ENCODE data around the gene GMPPB.

Gene GMPPB

DNA sequence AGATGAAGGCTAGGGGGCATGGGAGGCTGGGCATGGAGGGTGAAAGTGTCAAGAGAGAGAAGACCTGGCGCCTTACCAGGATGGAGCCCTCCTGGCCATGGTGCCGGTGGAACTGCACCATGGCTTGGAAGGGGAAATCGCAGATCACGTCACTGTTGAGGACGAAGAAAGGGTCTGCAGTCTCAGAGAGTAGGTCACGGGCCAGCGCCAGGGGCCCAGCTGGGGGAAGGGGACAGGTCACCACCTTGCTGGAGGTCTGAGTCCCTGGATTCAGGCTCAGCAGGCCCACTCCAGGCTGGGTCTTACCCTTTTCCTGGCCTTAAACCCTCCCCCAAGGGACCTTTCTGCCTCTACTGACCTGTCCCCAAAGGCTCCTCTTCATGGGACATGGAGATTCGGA, 855 bp downstream of the GMPPB start:
- H3K4me1 ChIP-seq: peaks cover 0 to 45% (median 37%) of the 10 kb centered on the region in 4 donors
- H3K9me3 ChIP-seq: no peaks in the 10 kb centered on the region
- H3K36me3 ChIP-seq: peaks cover 18 to 52% (median 43%) of the 10 kb centered on the region in 3 donors
- TF ChIP-seq, protein P1, sequence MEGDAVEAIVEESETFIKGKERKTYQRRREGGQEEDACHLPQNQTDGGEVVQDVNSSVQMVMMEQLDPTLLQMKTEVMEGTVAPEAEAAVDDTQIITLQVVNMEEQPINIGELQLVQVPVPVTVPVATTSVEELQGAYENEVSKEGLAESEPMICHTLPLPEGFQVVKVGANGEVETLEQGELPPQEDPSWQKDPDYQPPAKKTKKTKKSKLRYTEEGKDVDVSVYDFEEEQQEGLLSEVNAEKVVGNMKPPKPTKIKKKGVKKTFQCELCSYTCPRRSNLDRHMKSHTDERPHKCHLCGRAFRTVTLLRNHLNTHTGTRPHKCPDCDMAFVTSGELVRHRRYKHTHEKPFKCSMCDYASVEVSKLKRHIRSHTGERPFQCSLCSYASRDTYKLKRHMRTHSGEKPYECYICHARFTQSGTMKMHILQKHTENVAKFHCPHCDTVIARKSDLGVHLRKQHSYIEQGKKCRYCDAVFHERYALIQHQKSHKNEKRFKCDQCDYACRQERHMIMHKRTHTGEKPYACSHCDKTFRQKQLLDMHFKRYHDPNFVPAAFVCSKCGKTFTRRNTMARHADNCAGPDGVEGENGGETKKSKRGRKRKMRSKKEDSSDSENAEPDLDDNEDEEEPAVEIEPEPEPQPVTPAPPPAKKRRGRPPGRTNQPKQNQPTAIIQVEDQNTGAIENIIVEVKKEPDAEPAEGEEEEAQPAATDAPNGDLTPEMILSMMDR (IDR thresholded peaks at IDR 0.05): no peak
- peak in 1 of 2 donors; percentile 65 for DNase-seq
- no peaks in the 10 kb centered on the region for H3K27me3 ChIP-seq
- intact Hi-C loops (cut with DNase I; ENCODE audit: low total_unique reads): loop anchor here (10.0 kb wide), 1 partner anchor 62 kb away; the partner anchor contains the start of gene IP6K1
- peak overlapping the region; percentile 91 to 95 for H3K27ac ChIP-seq
- peak overlapping the region; percentile 91 to 97 for H3K4me3 ChIP-seq

GRCh38 chr3:49721896-49722781, 1.6 kb downstream of the GMPPB start:
- Histone ChIP-seq H3K4me3 (peak overlapping the region in 1 of 2 donors; percentile 97), H3K9me3 (no peaks in the 10 kb centered on the region), H3K27ac (peak overlapping the region; percentile 91 to 95), H3K27me3 (no peaks in the 10 kb centered on the region), H3K36me3 (peaks cover 10 to 45% (median 36%) of the 10 kb centered on the region in 3 donors), H3K4me1 (peaks cover 0 to 45% (median 37%) of the 10 kb centered on the region in 4 donors)
- intact Hi-C loops (cut with DNase I; ENCODE audit: low total_unique reads): loop anchor here (10.0 kb wide), 1 partner anchor 63 kb away; the partner anchor contains the start of gene IP6K1
- DNase-seq: peak in 1 of 2 donors; percentile 64
- TF ChIP-seq, protein P1 (IDR thresholded peaks at IDR 0.05): no peak

- no peak overlapping the region for H3K27ac ChIP-seq
- H3K4me3 ChIP-seq: no peak overlapping the region
- DNase-seq: no peak
- intact Hi-C loops (cut with DNase I; ENCODE audit: low total_unique reads): loop anchor here (10.0 kb wide), 1 partner anchor 63 kb away; the partner anchor contains the start of gene IP6K1
- no peaks in the 10 kb centered on the region for H3K9me3 ChIP-seq
- peaks cover 0 to 45% (median 37%) of the 10 kb centered on the region in 4 donors for H3K4me1 ChIP-seq
- TF ChIP-seq, protein P1 (IDR thresholded peaks at IDR 0.05): no peak
- H3K36me3 ChIP-seq: peaks cover 4 to 44% (median 31%) of the 10 kb centered on the region in 3 donors
- no peaks in the 10 kb centered on the region for H3K27me3 ChIP-seq
Measured at GRCh38 chr3:49721596-49721895, 2.2 kb downstream of the GMPPB start.

- intact Hi-C loops (cut with DNase I; ENCODE audit: low total_unique reads): loop anchor here (10.0 kb wide), 1 partner anchor 64 kb away; the partner anchor contains the start of gene IP6K1
- peaks cover 0 to 45% (median 37%) of the 10 kb centered on the region in 4 donors for H3K4me1 ChIP-seq
- DNase-seq: peak in 1 of 2 donors; percentile 54
Measured at GRCh38 chr3:49720855-49721595, 2.7 kb downstream of the GMPPB start.

More at GRCh38 chr3:49720855-49721595, 2.7 kb downstream of the GMPPB start:
- no peaks in the 10 kb centered on the region for H3K27me3 ChIP-seq
- H3K36me3 ChIP-seq: peaks cover 0 to 44% (median 31%) of the 10 kb centered on the region in 3 donors
- TF ChIP-seq, protein P1 (IDR thresholded peaks at IDR 0.05): no peak
- no peak overlapping the region for H3K4me3 ChIP-seq
- H3K9me3 ChIP-seq: no peaks in the 10 kb centered on the region
- no peak overlapping the region for H3K27ac ChIP-seq
